ENCODE results near the gene NDUFAF5. TPM values are rescaled to one million over a fixed set of nuclear protein-coding genes. Genes with fewer than 3 reads are reported as not detected.

NDUFAF5 gene
- 36.1 TPM for total RNA-seq

GRCh38 chr20:13784893-13785715 lies at the start of gene NDUFAF5, which contains the start of gene ESF1:
NDUFAF5 (plus strand) TSS chr20:13785028; CDS start chr20:13785069, 41 bp downstream.
ESF1 (minus strand) TSS chr20:13784919; CDS start chr20:13783140, 1,779 bp downstream.

Other genes starting within 250 kb of the NDUFAF5 start
- 32.3 TPM for gene TASP1, start 146.1 kb upstream of the NDUFAF5 start, total RNA-seq
- gene ESF1, start 109 bp upstream of the NDUFAF5 start, total RNA-seq = 28.8 TPM
- 0.60 TPM for gene SEL1L2, start 205.6 kb downstream of the NDUFAF5 start, total RNA-seq
- gene MACROD2, start 210.5 kb downstream of the NDUFAF5 start, total RNA-seq = 65.6 TPM

Measured in camera-type eye (tissue), 1 donor.